Kasumi-1 (cell line): ENCODE measurements around the gene KIDINS220.

ENCODE experiments used
- DNase-seq, 2 experiments: peaks; one replicate each; lab custom pipeline; 2025; lab: John Stamatoyannopoulos, UW

Gene KIDINS220

GRCh38 chr2:8851811-8852560 is 14.6 kb upstream of the KIDINS220 start:
- DNase-seq, result no peak

DNA sequence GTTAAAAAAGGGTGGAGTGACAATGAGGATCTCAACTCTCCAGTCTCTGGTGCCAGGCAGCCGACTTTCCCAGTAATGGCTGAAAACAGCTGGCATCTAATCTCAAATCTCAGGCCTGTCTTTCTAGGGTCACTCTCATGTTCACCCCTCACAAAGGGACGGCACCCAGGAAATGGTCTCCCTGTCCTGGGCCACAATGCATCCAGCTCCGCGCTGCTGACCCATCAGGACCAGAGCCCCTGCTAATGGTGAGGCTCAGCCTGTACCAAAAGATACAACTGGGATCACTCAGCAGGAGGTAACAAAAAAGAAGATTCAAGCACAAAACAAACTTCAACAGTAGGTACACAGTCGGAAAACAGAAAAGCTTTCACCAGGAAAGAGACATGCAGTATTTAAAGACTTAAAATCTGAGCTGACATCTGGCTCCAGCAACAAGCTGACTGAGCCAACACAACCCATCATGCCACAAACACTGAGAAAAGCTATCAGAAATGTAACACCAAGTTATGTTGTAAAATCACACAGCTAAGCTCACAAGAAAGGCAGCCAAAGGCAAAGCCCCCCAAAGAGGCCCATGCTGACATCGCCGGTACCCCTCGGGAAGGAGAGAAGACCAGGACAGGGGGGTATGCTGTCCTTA is 13.6 kb upstream of the KIDINS220 start:
- DNase-seq, result no peak

GRCh38 chr2:8849327-8849726 is 11.9 kb upstream of the KIDINS220 start:
- DNase-seq, result no peak

DNA sequence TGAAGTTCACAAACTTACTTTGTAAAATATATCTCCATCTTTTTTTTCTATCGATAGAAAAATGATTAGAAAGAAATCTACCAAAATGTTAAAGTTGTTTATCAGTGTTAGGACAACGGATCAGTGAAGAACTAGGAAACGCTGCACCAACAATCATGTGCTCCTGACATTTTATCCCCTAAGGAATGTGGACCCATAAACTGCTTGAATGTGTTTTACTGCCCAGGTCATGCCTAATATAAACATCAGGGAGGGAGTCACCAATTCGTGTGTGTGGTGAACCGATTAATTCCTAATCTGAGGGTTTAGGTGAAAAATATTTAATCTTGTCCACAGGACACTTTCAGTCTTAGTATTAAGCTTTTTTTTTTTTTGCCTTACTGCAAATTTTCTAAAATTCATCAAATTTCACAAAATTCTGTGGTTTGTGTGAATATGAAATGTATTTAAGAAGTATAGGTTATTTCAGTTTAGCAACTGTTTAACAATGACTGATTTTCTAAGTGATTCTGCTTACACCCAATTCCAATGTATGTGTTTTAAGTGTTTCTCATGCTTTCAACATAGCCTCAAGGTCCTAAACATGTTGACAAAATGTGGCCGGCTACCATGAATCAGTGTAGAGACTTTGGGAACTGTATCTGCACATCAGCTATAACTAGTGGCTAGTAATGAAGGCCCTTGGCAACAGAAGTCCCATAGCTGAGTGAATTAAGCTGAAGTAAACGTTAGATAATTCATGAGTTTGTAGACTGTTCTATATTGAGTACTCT is 11.1 kb upstream of the KIDINS220 start:
- no peak for DNase-seq

DNA sequence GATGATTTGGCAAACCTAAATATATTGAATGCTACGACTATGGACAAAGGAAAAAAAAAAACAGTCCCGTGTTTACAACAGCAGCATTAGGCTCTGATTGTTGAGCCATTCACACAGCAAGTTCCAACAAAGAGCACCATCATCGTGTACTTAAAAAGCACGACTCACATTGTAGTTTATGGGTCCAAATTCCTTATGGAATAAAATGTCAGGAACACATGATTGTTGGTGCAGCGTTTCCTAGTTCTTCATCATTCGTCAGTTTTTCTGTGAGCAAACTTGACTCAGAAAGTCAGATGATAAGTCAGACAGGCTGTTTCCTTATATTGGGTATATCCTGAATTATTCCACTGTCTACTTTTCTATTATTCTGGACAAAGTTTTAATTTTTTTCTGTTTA is 10.0 kb upstream of the KIDINS220 start:
- no peak for DNase-seq

- DNase-seq, result no peak
These were observed 4.5 kb upstream of the KIDINS220 start for GRCh38 chr2:8841932-8842331.

DNA sequence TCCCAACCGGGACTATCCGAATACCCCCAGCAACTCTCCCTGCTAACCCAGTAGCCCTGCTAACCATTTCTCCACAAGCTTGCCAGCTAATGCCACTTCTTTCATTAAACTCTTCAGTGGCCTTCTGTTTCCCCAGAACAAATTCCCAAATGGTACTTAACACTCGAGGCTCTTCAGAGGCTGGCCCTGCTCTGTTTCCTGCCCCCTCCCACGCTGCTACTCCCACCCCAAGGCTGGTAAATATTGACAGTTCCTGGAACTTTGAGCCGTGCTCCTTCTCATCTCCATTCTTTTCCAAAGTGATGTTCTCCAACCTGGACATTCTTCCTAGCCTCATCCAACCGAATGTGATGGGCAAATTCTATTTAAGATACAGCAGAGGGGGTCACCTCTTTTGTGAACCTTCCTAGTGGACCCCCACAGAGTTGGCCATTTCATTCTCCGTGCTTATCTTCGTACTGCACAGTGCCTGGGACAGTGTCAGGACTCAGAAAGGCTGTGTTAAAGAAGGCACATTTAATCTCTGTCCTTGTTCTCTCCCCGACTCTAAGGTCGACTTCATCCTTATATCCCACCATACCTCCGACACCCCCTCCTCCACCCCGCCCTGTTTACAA is 3.2 kb upstream of the KIDINS220 start:
- DNase-seq, result no peak

GRCh38 chr2:8839189-8839965 is 2.0 kb upstream of the KIDINS220 start:
- no peak for DNase-seq

- DNase-seq, result no peak
These were observed 355 bp upstream of the KIDINS220 start for GRCh38 chr2:8837795-8838140.

GRCh38 chr2:8835279-8835678 is 2.1 kb downstream of the KIDINS220 start:
- no peak for DNase-seq

GRCh38 chr2:8833853-8834252 is 3.6 kb downstream of the KIDINS220 start:
- DNase-seq, result no peak

DNA sequence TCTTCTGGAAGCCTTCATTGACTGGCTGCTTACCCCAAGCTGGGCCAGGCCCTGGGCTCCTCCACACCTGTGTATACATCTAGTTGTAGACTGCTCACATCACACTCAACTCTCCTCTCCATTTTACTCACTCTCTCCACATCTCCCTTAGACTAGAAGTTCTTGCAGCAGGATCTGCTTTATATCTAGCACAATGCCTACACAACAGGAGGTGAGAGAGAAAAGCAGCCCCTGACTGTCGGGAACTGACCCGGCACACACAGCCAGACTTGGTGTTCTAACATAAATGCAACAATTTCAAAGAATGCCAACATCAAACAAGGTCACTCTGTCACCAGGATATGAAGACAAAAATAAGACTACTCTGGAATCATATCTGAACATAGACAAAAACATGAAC is 5.9 kb downstream of the KIDINS220 start:
- DNase-seq, result no peak

- no peak for DNase-seq
These were observed 9.7 kb downstream of the KIDINS220 start for GRCh38 chr2:8827729-8828128.

- peak; percentile 43 to 54 for DNase-seq
These were observed 15.2 kb downstream of the KIDINS220 start for GRCh38 chr2:8822218-8822617.

DNA sequence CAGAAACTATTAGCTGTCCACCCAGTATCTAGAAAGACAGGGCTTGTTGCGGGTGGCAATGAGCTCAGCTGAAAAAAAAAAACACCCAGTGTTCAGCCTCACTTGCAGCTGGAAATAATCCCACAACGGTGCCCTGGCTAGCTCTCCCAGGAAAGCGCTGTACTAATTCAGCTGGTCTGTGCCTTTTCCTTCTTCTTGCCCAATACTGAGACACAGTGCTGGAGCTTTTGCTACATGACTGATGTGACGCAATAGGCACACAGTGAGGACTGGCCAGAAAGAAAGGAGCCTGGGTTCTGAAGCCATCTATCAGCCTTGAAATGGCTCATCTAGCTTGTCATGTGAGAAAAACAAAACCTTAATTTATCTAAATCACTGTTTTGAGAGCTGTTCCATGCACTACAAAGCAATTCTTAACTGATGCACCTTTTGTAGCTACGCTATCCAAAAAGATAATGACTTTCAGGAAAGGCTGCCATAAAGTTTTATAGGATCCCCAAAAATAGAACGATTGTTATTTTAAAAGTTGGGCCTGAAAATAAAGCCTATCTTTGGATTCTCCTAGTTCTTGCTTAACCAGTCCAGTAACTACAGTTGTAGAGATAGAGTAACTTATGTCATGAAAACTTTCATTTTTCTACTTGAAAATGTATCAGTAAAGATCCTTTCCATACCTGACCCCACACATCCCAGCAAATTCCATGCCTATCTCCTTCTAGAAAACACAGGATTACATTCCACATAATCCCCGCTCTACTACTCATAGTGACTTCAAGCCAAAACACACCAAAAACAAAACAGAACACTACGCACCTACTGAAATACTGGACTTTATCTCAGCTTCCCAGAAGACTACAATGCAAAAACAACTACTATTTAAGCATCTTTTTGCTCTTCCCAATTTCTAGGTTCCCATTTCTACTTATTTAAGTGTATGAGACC is 15.9 kb downstream of the KIDINS220 start:
- DNase-seq, result peak; percentile 45 to 64

GRCh38 chr2:8819948-8820347 is 17.5 kb downstream of the KIDINS220 start:
- DNase-seq, result no peak

DNA sequence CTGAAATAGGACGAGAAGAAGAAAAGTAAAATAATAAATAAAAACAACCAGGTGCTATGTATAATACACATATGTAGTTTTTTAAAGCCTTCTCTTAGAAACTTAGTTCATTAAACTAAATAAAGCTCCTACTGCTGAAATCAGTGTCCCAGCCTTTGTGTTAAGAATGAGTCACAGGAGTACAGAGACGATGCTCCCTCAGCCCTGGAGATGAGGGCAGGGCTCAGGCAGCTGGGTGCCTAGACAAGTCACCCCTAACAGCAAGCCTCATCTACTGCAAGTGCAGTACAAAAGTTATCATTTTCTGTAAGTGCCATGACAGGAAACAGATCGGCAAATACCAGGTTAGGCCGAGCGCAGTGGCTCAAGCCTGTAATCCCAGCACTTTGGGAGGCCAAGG is 18.2 kb downstream of the KIDINS220 start:
- no peak for DNase-seq

DNA sequence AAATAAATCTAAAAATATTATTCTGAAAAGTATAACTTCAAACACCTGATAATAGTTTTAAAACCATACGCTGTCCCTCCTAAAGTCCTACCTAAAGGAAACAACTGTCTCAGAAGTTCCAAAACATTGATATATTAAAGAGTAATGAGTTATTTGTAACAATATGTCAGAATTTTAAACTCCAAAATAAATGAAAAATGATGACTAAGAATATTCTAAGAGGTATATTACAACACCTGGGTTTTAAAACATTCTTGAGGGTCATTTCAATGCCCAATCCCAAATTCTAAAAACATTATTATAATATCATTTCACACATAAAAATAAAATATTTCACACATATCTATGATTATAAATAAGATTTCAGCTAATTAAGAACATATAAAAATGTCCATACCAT is 20.2 kb downstream of the KIDINS220 start:
- DNase-seq, result no peak

- no peak for DNase-seq
These were observed 30.3 kb downstream of the KIDINS220 start for GRCh38 chr2:8806885-8807704.
